Lower leg skin (tissue), 3 donors: ENCODE results near the gene SLPI.

Experiments used
- POLR2A ChIP-seq, 2 donors: fragments of 450-650 bp; IDR thresholded peaks; one replicate each; pipeline ENCODE4 v1.6.1; 2016 to 2017; ENCODE audit warnings: antibody characterized with exemption in 2 of 2, mild to moderate bottlenecking in 1 of 2, moderate library complexity in 1 of 2
- TF ChIP-seq, protein P1 (sequence below), 3 donors: fragments of 450-650 bp; IDR thresholded peaks; one replicate each; pipeline ENCODE4 v1.5.1; 2016; ENCODE audit warnings: antibody characterized with exemption in 3 of 3, mild to moderate bottlenecking in 3 of 3, moderate library complexity in 2 of 3

GRCh38 chr20:45235995-45236394 is 18.4 kb downstream of the SLPI start:
- TF ChIP-seq, protein P1, sequence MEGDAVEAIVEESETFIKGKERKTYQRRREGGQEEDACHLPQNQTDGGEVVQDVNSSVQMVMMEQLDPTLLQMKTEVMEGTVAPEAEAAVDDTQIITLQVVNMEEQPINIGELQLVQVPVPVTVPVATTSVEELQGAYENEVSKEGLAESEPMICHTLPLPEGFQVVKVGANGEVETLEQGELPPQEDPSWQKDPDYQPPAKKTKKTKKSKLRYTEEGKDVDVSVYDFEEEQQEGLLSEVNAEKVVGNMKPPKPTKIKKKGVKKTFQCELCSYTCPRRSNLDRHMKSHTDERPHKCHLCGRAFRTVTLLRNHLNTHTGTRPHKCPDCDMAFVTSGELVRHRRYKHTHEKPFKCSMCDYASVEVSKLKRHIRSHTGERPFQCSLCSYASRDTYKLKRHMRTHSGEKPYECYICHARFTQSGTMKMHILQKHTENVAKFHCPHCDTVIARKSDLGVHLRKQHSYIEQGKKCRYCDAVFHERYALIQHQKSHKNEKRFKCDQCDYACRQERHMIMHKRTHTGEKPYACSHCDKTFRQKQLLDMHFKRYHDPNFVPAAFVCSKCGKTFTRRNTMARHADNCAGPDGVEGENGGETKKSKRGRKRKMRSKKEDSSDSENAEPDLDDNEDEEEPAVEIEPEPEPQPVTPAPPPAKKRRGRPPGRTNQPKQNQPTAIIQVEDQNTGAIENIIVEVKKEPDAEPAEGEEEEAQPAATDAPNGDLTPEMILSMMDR (IDR thresholded peaks at IDR 0.05), result no peak
- no peak for TF ChIP-seq POLR2A (IDR thresholded peaks at IDR 0.05)
